Choroid plexus epithelial cell (primary cell): Measurements from ENCODE around the gene SVOPL.
A peak's percentile ranks its signal among the peaks of the same experiment; 100 is the strongest.

Source experiments
- DNase-seq: peaks from one replicate; pipeline ENCODE4 v3.0.0-alpha.2; 2010; ENCODE audit warnings: low read depth
- H3K4me3 ChIP-seq: 2 replicates; pipeline ENCODE4 v1.5.1; 2011; ENCODE audit warnings: low read depth, mild to moderate bottlenecking, control low read depth, low read length, moderate library complexity
- CTCF ChIP-seq: conservative IDR thresholded peaks from 2 replicates; pipeline ENCODE4 v1.5.1; 2011; ENCODE audit warnings: low read depth, mild to moderate bottlenecking, control low read depth, inconsistent platforms, low read length, moderate library complexity

SVOPL gene

GRCh38 chr7:138661069-138661635 is 40.0 kb downstream of the SVOPL start:
- no peak for TF ChIP-seq CTCF

GRCh38 chr7:138658889-138659288 is 42.3 kb downstream of the SVOPL start:
- H3K4me3 ChIP-seq, result no peak overlapping the region
- no peak for DNase-seq
- TF ChIP-seq CTCF, result no peak

More at GRCh38 chr7:138661069-138661635, 40.0 kb downstream of the SVOPL start:
- DNase-seq, result no peak
- H3K4me3 ChIP-seq, result no peak overlapping the region

GRCh38 chr7:138657854-138658386 is 43.2 kb downstream of the SVOPL start:
- no peak for DNase-seq
- no peak overlapping the region for H3K4me3 ChIP-seq
- TF ChIP-seq CTCF, result no peak

GRCh38 chr7:138656952-138657351 is 44.2 kb downstream of the SVOPL start:
- DNase-seq, result no peak
- no peak overlapping the region for H3K4me3 ChIP-seq
- no peak for TF ChIP-seq CTCF

- no peak overlapping the region for H3K4me3 ChIP-seq
- TF ChIP-seq CTCF, result no peak
- no peak for DNase-seq
Observed at GRCh38 chr7:138654616-138655015, 46.5 kb downstream of the SVOPL start.

- H3K4me3 ChIP-seq, result no peak overlapping the region
- no peak for DNase-seq
- no peak for TF ChIP-seq CTCF
Observed at GRCh38 chr7:138649506-138649905, 51.7 kb downstream of the SVOPL start.

- no peak for DNase-seq
- TF ChIP-seq CTCF, result peak; percentile 9
- no peak overlapping the region for H3K4me3 ChIP-seq
Observed at GRCh38 chr7:138645284-138645683, 55.9 kb downstream of the SVOPL start.
